Small intestine (tissue), 4 donors: ENCODE measurements around the gene MMUT. TPM values are rescaled to one million over a fixed set of nuclear protein-coding genes. Genes with fewer than 3 reads are reported as not detected.

Experiments used
- polyA plus RNA-seq, 4 donors: library from polyadenylated mRNA; stranded (reverse) in 3 of 4; unstranded in 1 of 4; fragments of 200-250 nt in 3 of 4; fragments of 120-200 nt in 1 of 4; gene quantifications; one replicate each; pipeline versions ENCODE4 v1.2.1 to v1.2.3, GENCODE V29; 2013
- donor health status: healthy with polysubstance abuse.
- donor health status: Bipolar disorder and iron deficiency.
- donor health status: healthy.

Gene MMUT
- polyA plus RNA-seq, 4 donors: 18.0 to 37.6 (median 21.2) TPM

Other genes with a start within 250 kb of the MMUT start
- gene CENPQ, start 117 bp upstream of the MMUT start, polyA plus RNA-seq: 1 to 10 TPM; 1.6 to 7.2 (median 3.1) TPM
- gene GLYATL3, start 36.7 kb upstream of the MMUT start, polyA plus RNA-seq: not detected
- 10 to 100 TPM in 1 of 4 donors, 1 to 10 TPM in 2, not detected in 1; 3.2 to 19.5 (median 5.5) TPM for gene C6orf141, start 87.4 kb upstream of the MMUT start, polyA plus RNA-seq
- gene RHAG, start 173.6 kb upstream of the MMUT start, polyA plus RNA-seq: under 1 TPM in 1 of 4 donors, not detected in 3; 0.40 TPM